ENCODE measurements around the gene TP53I11. TPM values are rescaled to one million over a fixed set of nuclear protein-coding genes. Genes with fewer than 3 reads are reported as not detected.
A peak's percentile ranks its signal among the peaks of the same experiment; 100 is the strongest.

The TP53I11 gene
- total RNA-seq, 1 donor from 2014 or later: 96.8 TPM

DNA sequence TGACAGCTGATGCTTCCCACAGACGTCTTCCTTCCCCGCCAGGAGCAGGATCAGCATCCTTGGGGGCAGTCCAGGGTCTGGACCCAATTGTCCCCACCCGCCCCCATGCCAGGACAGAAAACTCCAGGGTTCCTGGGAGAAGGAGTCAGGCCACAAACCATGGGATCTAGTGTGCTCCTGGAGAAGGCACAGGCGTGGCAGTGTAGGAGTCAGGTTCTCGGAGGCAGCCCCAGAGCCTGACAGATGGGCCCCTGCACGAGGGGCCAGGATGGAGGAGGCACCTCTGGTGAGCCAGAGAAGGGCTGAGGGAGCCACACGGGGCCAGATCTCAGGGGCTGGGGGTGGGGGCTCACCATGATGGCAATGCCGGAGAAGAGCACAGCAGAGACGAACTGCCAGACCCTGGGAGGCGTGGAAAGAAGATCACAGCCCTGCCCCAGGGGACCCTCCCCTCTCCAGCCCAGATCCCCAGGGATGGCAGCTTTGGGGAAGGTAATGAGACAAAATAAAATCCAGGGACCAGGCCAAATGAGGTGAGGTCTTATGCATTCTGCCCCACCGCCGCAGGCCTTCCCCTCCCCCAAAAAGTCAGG lies 13.6 kb downstream of the TP53I11 start:
- H3K36me3 Mint-ChIP-seq (ENCODE audit: low read depth, unreplicated experiment): peaks cover 6% of the 10 kb centered on the region
- no peaks in the 10 kb centered on the region for H3K36me3 ChIP-seq (ENCODE audit: insufficient read depth, low read length)
- no peak overlapping the region for H3K27ac ChIP-seq (ENCODE audit: low read depth, low read length)
- no peak overlapping the region for H3K4me3 ChIP-seq (ENCODE audit: insufficient read depth, low read depth, low read length)
- no peak for DNase-seq (ENCODE audit: low read depth)
- H3K9me3 ChIP-seq (ENCODE audit: insufficient read depth, low read depth, low read length): no peaks in the 10 kb centered on the region
- no peak overlapping the region for H3K27ac Mint-ChIP-seq (ENCODE audit: unreplicated experiment)
- H3K27me3 Mint-ChIP-seq (ENCODE audit: low read depth, unreplicated experiment): peaks cover 3% of the 10 kb centered on the region
- no peaks in the 10 kb centered on the region for H3K9me3 Mint-ChIP-seq (ENCODE audit: unreplicated experiment)
- H4K20me1 ChIP-seq (ENCODE audit: insufficient read depth, low read length): peaks cover 56% of the 10 kb centered on the region
- H3K4me1 Mint-ChIP-seq (ENCODE audit: low read depth, unreplicated experiment): no peaks in the 10 kb centered on the region
- H3K27me3 ChIP-seq (ENCODE audit: insufficient read depth, low read length): no peaks in the 10 kb centered on the region
- no peak overlapping the region for H3K9ac ChIP-seq (ENCODE audit: low read length)
- H3K4me2 ChIP-seq (ENCODE audit: low read length): no peak overlapping the region
- H2AFZ ChIP-seq (ENCODE audit: low read depth, low read length): no peak overlapping the region
- no peak for FAIRE-seq
- H3K79me2 ChIP-seq (ENCODE audit: insufficient read depth, low read length): peaks cover under 1% of the 10 kb centered on the region
- TF ChIP-seq EZH2 (IDR thresholded peaks at IDR 0.05; ENCODE audit: insufficient read depth, low read length): no peak
- TF ChIP-seq, protein P1, sequence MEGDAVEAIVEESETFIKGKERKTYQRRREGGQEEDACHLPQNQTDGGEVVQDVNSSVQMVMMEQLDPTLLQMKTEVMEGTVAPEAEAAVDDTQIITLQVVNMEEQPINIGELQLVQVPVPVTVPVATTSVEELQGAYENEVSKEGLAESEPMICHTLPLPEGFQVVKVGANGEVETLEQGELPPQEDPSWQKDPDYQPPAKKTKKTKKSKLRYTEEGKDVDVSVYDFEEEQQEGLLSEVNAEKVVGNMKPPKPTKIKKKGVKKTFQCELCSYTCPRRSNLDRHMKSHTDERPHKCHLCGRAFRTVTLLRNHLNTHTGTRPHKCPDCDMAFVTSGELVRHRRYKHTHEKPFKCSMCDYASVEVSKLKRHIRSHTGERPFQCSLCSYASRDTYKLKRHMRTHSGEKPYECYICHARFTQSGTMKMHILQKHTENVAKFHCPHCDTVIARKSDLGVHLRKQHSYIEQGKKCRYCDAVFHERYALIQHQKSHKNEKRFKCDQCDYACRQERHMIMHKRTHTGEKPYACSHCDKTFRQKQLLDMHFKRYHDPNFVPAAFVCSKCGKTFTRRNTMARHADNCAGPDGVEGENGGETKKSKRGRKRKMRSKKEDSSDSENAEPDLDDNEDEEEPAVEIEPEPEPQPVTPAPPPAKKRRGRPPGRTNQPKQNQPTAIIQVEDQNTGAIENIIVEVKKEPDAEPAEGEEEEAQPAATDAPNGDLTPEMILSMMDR (IDR thresholded peaks at IDR 0.05; ENCODE audit: insufficient read depth, low read depth, low read length): no peak
- H3K4me3 Mint-ChIP-seq (ENCODE audit: unreplicated experiment): no peak overlapping the region
- H3K4me1 ChIP-seq (ENCODE audit: insufficient read depth, low read length): no peaks in the 10 kb centered on the region

DNA sequence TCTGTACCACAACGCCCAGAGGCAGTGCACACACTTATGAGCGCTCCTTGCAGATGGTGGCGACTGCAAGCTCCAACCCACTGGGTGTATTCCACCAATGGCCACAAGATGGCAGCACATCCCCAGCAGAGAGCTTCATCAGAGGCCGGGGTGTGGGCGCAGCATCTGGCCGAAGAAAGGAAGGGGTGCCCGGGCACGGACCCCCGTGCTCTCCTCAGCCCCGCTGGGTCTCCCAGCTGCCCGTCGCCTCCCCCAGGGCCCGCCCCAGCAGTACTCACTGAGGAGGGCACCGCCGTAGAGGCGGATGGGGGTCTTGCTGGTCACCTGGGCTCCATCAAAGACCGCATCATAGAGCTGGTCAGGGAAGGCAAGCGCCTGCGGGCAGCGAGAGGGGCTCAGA lies 14.2 kb downstream of the TP53I11 start:
- peaks cover 6% of the 10 kb centered on the region for H3K36me3 Mint-ChIP-seq (ENCODE audit: low read depth, unreplicated experiment)
- DNase-seq (ENCODE audit: low read depth) (peak; percentile 41), FAIRE-seq (no peak)
- Histone ChIP-seq H3K9ac (ENCODE audit: low read length) (no peak overlapping the region), H3K4me1 (ENCODE audit: insufficient read depth, low read length) (no peaks in the 10 kb centered on the region), H3K79me2 (ENCODE audit: insufficient read depth, low read length) (no peaks in the 10 kb centered on the region), H3K27me3 (ENCODE audit: insufficient read depth, low read length) (no peaks in the 10 kb centered on the region), H2AFZ (ENCODE audit: low read depth, low read length) (no peak overlapping the region), H3K4me3 (ENCODE audit: insufficient read depth, low read depth, low read length) (no peak overlapping the region), H3K9me3 (ENCODE audit: insufficient read depth, low read depth, low read length) (no peaks in the 10 kb centered on the region), H3K27ac (ENCODE audit: low read depth, low read length) (no peak overlapping the region), H4K20me1 (ENCODE audit: insufficient read depth, low read length) (peaks cover 51% of the 10 kb centered on the region), H3K4me2 (ENCODE audit: low read length) (no peak overlapping the region), H3K36me3 (ENCODE audit: insufficient read depth, low read length) (no peaks in the 10 kb centered on the region)
- H3K9me3 Mint-ChIP-seq (ENCODE audit: unreplicated experiment): no peaks in the 10 kb centered on the region
- TF ChIP-seq EZH2 (IDR thresholded peaks at IDR 0.05; ENCODE audit: insufficient read depth, low read length): no peak
- TF ChIP-seq, protein P1 (IDR thresholded peaks at IDR 0.05; ENCODE audit: insufficient read depth, low read depth, low read length): peak; percentile 73
- H3K27ac Mint-ChIP-seq (ENCODE audit: unreplicated experiment): no peak overlapping the region
- H3K4me1 Mint-ChIP-seq (ENCODE audit: low read depth, unreplicated experiment): no peaks in the 10 kb centered on the region
- no peak overlapping the region for H3K4me3 Mint-ChIP-seq (ENCODE audit: unreplicated experiment)
- peaks cover 3% of the 10 kb centered on the region for H3K27me3 Mint-ChIP-seq (ENCODE audit: low read depth, unreplicated experiment)

DNA sequence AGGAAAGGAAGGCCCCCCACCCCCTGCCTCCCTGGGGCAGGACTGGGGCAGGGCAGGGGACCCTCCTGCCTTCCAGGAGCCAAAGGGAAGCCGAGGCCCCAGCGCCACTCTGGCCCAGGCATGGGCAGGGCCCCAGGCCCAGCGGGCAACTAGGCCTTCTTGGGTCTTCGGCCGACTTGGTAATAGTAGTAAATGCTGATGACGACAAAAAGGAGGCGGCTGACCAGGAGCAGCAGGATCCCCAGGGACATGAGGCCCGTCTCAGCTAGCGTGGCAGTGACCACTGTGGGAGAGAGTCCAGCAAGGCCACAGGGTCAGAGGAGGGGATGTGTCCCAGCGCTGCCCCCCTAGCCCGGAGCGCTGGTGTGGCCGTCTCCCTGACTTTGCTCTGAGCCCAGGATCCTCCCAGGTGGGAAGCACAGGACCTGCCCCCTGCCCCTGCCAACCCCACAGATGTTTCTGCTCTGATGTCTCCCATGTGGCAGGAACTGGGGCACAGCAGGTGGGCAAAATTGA lies 15.9 kb downstream of the TP53I11 start:
- Histone ChIP-seq H3K4me2 (ENCODE audit: low read length) (no peak overlapping the region), H4K20me1 (ENCODE audit: insufficient read depth, low read length) (peaks cover 34% of the 10 kb centered on the region), H3K9ac (ENCODE audit: low read length) (no peak overlapping the region), H3K27me3 (ENCODE audit: insufficient read depth, low read length) (peaks cover 9% of the 10 kb centered on the region), H3K9me3 (ENCODE audit: insufficient read depth, low read depth, low read length) (no peaks in the 10 kb centered on the region), H3K79me2 (ENCODE audit: insufficient read depth, low read length) (no peaks in the 10 kb centered on the region), H3K27ac (ENCODE audit: low read depth, low read length) (no peak overlapping the region), H3K4me3 (ENCODE audit: insufficient read depth, low read depth, low read length) (no peak overlapping the region), H2AFZ (ENCODE audit: low read depth, low read length) (no peak overlapping the region), H3K36me3 (ENCODE audit: insufficient read depth, low read length) (no peaks in the 10 kb centered on the region), H3K4me1 (ENCODE audit: insufficient read depth, low read length) (no peaks in the 10 kb centered on the region)
- Mint-ChIP-seq H3K36me3 (ENCODE audit: low read depth, unreplicated experiment) (peaks cover 5% of the 10 kb centered on the region), H3K4me1 (ENCODE audit: low read depth, unreplicated experiment) (no peaks in the 10 kb centered on the region), H3K9me3 (ENCODE audit: unreplicated experiment) (peaks cover 2% of the 10 kb centered on the region), H3K27ac (ENCODE audit: unreplicated experiment) (no peak overlapping the region), H3K27me3 (ENCODE audit: low read depth, unreplicated experiment) (peaks cover 6% of the 10 kb centered on the region), H3K4me3 (ENCODE audit: unreplicated experiment) (no peak overlapping the region)
- TF ChIP-seq EZH2 (IDR thresholded peaks at IDR 0.05; ENCODE audit: insufficient read depth, low read length): no peak
- TF ChIP-seq, protein P1 (IDR thresholded peaks at IDR 0.05; ENCODE audit: insufficient read depth, low read depth, low read length): no peak
- DNase-seq (ENCODE audit: low read depth): no peak
- no peak for FAIRE-seq

Measured in astrocyte (in vitro differentiated cells and primary cell).